NCI-H446 (cell line): ENCODE measurements around the gene PPP2R2C.

Experiments
- DNase-seq, 2 experiments: peaks; one replicate each; lab custom pipeline; 2025; lab: John Stamatoyannopoulos, UW

PPP2R2C gene

GRCh38 chr4:6282314-6282771 is 190.1 kb downstream of the PPP2R2C start:
- DNase-seq = no peak

GRCh38 chr4:6281436-6282313 is 190.7 kb downstream of the PPP2R2C start:
- no peak for DNase-seq

- no peak for DNase-seq
Observed at GRCh38 chr4:6280365-6280996, 191.9 kb downstream of the PPP2R2C start.

GRCh38 chr4:6279582-6280289 is 192.7 kb downstream of the PPP2R2C start:
- DNase-seq = no peak

- no peak for DNase-seq
Observed at GRCh38 chr4:6278801-6279197, 193.6 kb downstream of the PPP2R2C start.

GRCh38 chr4:6277935-6278800 is 194.2 kb downstream of the PPP2R2C start:
- DNase-seq = no peak

GRCh38 chr4:6277139-6277802 is 195.1 kb downstream of the PPP2R2C start:
- no peak for DNase-seq

- DNase-seq = no peak
Observed at GRCh38 chr4:6275898-6276806, 196.3 kb downstream of the PPP2R2C start.

GRCh38 chr4:6275351-6275750 is 197.1 kb downstream of the PPP2R2C start:
- no peak for DNase-seq

- no peak for DNase-seq
Observed at GRCh38 chr4:6273661-6273990, 198.8 kb downstream of the PPP2R2C start.

- DNase-seq = no peak
Observed at GRCh38 chr4:6272863-6273660, 199.4 kb downstream of the PPP2R2C start.

GRCh38 chr4:6271701-6272465 is 200.5 kb downstream of the PPP2R2C start:
- no peak for DNase-seq

GRCh38 chr4:6271206-6271605 is 201.2 kb downstream of the PPP2R2C start:
- no peak for DNase-seq

GRCh38 chr4:6270636-6271121 is 201.7 kb downstream of the PPP2R2C start:
- DNase-seq = no peak
